GM12878 (cell line): ENCODE results near the gene ABL1. TPM values are rescaled to one million over a fixed set of nuclear protein-coding genes. Genes with fewer than 3 reads are reported as not detected.

Experiments used
- ATAC-seq: fragments of 200-7000 bp; cut with Tn5 transposase; 3 replicates; pipeline ENCODE4 v1.9.1; 2020; ENCODE audit warnings: mild to moderate bottlenecking, moderate library complexity
- BruUV-seq: library from RNA; stranded (reverse); fragments of 400-500 nt; replicated peaks from 2 replicates; lab custom pipeline; 2021; lab: Mats Ljungman, UMichigan
- CTCF ChIA-PET: fragments of 300-600 bp; sonication (Branson Sonifier 250); formaldehyde crosslinking; extraction: SDS; loops from one replicate; lab custom pipeline; 2021; ENCODE audit warnings: inconsistent platforms; lab: Yijun Ruan, JAX
- POLR2A ChIA-PET: fragments of 350-600 bp; formaldehyde crosslinking; extraction: SDS; loops from one replicate; lab custom pipeline; 2021; ENCODE audit warnings: inconsistent platforms; lab: Charles Lee
- RAD21 ChIA-PET: fragments of 300-600 bp; sonication (Branson Sonifier 250); formaldehyde crosslinking; loops from one replicate; lab custom pipeline; 2023; ENCODE audit warnings: antibody characterized with exemption; ENCODE audit not compliant: unreplicated experiment; lab: Charles Lee
- SMC1A ChIA-PET: fragments of 300-600 bp; sonication (Branson Sonifier 250); formaldehyde crosslinking; loops from one replicate; lab custom pipeline; 2023; ENCODE audit not compliant: unreplicated experiment, uncharacterized antibody; lab: Charles Lee
- DNase-seq: peaks from one replicate; pipeline ENCODE4 v3.0.0-alpha.2; 2011; ENCODE audit warnings: low read depth, low spot score
- FAIRE-seq: peaks from 3 replicates; lab custom pipeline; 2011; peaks lifted over from hg19 to GRCh38; lab: Jason Lieb, UNC
- H2AFZ ChIP-seq: 2 replicates; pipeline ENCODE4 v1.6.0; 2011; ENCODE audit warnings: low read depth, low read length, control low read depth; ENCODE audit not compliant: control insufficient read depth
- H3K27ac ChIP-seq: 2 replicates; pipeline ENCODE4 v1.5.1; 2011; ENCODE audit warnings: control low read depth; ENCODE audit not compliant: control insufficient read depth, insufficient read depth
- H3K27me3 ChIP-seq, 2 experiments: replicated peaks in 1 of 2; 2 replicates each; pipeline versions ENCODE4 v1.6.0 to v1.6.1; 2011; ENCODE audit warnings: low read length in 1 of 2; ENCODE audit not compliant: control insufficient read depth in 2 of 2, insufficient read depth in 2 of 2
- H3K36me3 ChIP-seq, 2 experiments: 2 replicates each; pipeline ENCODE4 v1.5.1; 2011; ENCODE audit warnings: low read length in 1 of 2; ENCODE audit not compliant: control insufficient read depth in 2 of 2, insufficient read depth in 2 of 2
- H3K4me1 ChIP-seq: 2 replicates; pipeline ENCODE4 v1.6.1; 2011; ENCODE audit warnings: mild to moderate bottlenecking, low read length, moderate library complexity, mixed read lengths; ENCODE audit not compliant: control insufficient read depth, insufficient read depth
- H3K4me2 ChIP-seq: 2 replicates; pipeline ENCODE4 v1.6.0; 2011; ENCODE audit warnings: control low read depth; ENCODE audit not compliant: control insufficient read depth, insufficient read depth
- H3K4me3 ChIP-seq: fragments of 200-600 bp; sonication (generic); 2 replicates; pipeline ENCODE4 v1.5.1; 2016
- H3K79me2 ChIP-seq: 2 replicates; pipeline ENCODE4 v1.6.0; 2011; ENCODE audit warnings: low read length; ENCODE audit not compliant: control insufficient read depth, insufficient read depth
- H3K9ac ChIP-seq: 2 replicates; pipeline ENCODE4 v1.8.0; 2011; ENCODE audit warnings: low read length, control low read depth, mixed read lengths; ENCODE audit not compliant: control insufficient read depth, insufficient read depth
- H3K9me3 ChIP-seq: replicated peaks from 3 replicates; pipeline ENCODE4 v1.5.1; 2011; ENCODE audit warnings: mild to moderate bottlenecking, low read length; ENCODE audit not compliant: control insufficient read depth, insufficient read depth
- H4K20me1 ChIP-seq: 2 replicates; pipeline ENCODE4 v1.6.0; 2011; ENCODE audit not compliant: control insufficient read depth, insufficient read depth
- BCL11A ChIP-seq: IDR thresholded peaks from 2 replicates; pipeline ENCODE4 v1.6.1; 2011; ENCODE audit warnings: low read depth, low read length
- CBX3 ChIP-seq: fragments of 200-600 bp; sonication (generic); IDR thresholded peaks from 2 replicates; pipeline ENCODE4 v1.6.1; 2016; ENCODE audit warnings: low read depth, borderline replicate concordance
- CHD4 ChIP-seq: fragments of 200-600 bp; sonication (generic); IDR thresholded peaks from 2 replicates; pipeline ENCODE4 v1.6.1; 2016; ENCODE audit warnings: mild to moderate bottlenecking
- FOXK2 ChIP-seq: fragments of 450-650 bp; IDR thresholded peaks from 2 replicates; pipeline ENCODE4 v1.6.1; 2017; ENCODE audit warnings: mild to moderate bottlenecking, moderate library complexity
- HDGF ChIP-seq: fragments of 450-650 bp; IDR thresholded peaks from 2 replicates; pipeline ENCODE4 v1.6.1; 2016; ENCODE audit warnings: antibody characterized with exemption
- LARP7 ChIP-seq: fragments of 450-650 bp; IDR thresholded peaks from 2 replicates; pipeline ENCODE4 v1.6.1; 2017; ENCODE audit warnings: mild to moderate bottlenecking
- NFYA ChIP-seq: IDR thresholded peaks from 2 replicates; pipeline ENCODE4 v1.6.1; 2011; ENCODE audit warnings: low read depth, mild to moderate bottlenecking, low read length, improper control_type of control experiment, borderline replicate concordance
- NR2F1 ChIP-seq: fragments of 450-650 bp; conservative IDR thresholded peaks from 2 replicates; pipeline ENCODE4 v1.6.1; 2017; ENCODE audit warnings: mild to moderate bottlenecking
- RAD51 ChIP-seq: fragments of 450-650 bp; IDR thresholded peaks from 2 replicates; pipeline ENCODE4 v1.6.1; 2016; ENCODE audit warnings: moderate library complexity, mild to moderate bottlenecking, inconsistent platforms
- SMARCA5 ChIP-seq: fragments of 450-650 bp; IDR thresholded peaks from 2 replicates; pipeline ENCODE4 v1.6.1; 2017; ENCODE audit warnings: mild to moderate bottlenecking
- SPI1 ChIP-seq: IDR thresholded peaks from 2 replicates; pipeline ENCODE4 v1.6.1; 2011; ENCODE audit warnings: low read depth, mild to moderate bottlenecking, low read length, moderate library complexity, borderline replicate concordance; ENCODE audit not compliant: insufficient read depth
- TAF1 ChIP-seq: IDR thresholded peaks from 2 replicates; pipeline ENCODE4 v1.6.1; 2011; ENCODE audit warnings: mild to moderate bottlenecking, low read depth, low read length, borderline replicate concordance
- TCF7 ChIP-seq: IDR thresholded peaks from 2 replicates; pipeline ENCODE4 v1.6.1; 2014; ENCODE audit warnings: antibody characterized with exemption, borderline replicate concordance
- ZNF24 ChIP-seq: fragments of 450-650 bp; IDR thresholded peaks from 2 replicates; pipeline ENCODE4 v1.6.1; 2017; ENCODE audit warnings: antibody characterized with exemption, mild to moderate bottlenecking
- WGBS: methylation state at CpG from one replicate; pipeline ENCODE4 v1.1.6; 2016; ENCODE audit warnings: low lambda C conversion rate; ENCODE audit not compliant: insufficient replicate concordance, insufficient coverage; ENCODE audit errors: missing lambda C conversion rate; 5-methylcytosine and 5-hydroxymethylcytosine counted together
- in situ Hi-C: fragments of 300-500 bp; cut with MboI; formaldehyde crosslinking; loops from 9 replicates; pipeline ENCODE4 v1.14.3; 2018; ENCODE audit warnings: mixed read lengths
- intact Hi-C: fragments of 100-400 bp; cut with micrococcal nuclease; formaldehyde crosslinking; loops from one replicate; pipeline ENCODE4 v1.14.2; 2022; ENCODE audit not compliant: unreplicated experiment
- polyA plus RNA-seq, 11 experiments: library from polyadenylated mRNA; depleted of rRNA in 4 of 11; unstranded in 6 of 11; stranded (reverse) in 5 of 11; fragments of >200 nt; fragmentation: Nextera tagmentation in 4 of 11; fragmentation: Illumina TruSeq in 1 of 11; extraction: Ambion mirVana in 4 of 11; extraction: Trizol in 1 of 11; gene quantifications; 1 replicate in 1 of 11; 2 replicates in 10 of 11; pipeline versions ENCODE4 v1.2.1 to v1.2.3, GENCODE V29; 2011 to 2016; ENCODE audit warnings: inconsistent platforms in 2 of 11, missing spikeins in 2 of 11, low read depth in 1 of 11
- total RNA-seq, 4 experiments: library from RNA; depleted of rRNA in 3 of 4; stranded (reverse); fragments of >200 nt in 3 of 4; fragmentation: Illumina TruSeq in 1 of 4; extraction: Trizol in 1 of 4; gene quantifications; 2 replicates each; pipeline versions ENCODE4 v1.2.1 to v1.2.3, GENCODE V29; 2013 to 2021
- TF ChIP-seq, protein P1 (sequence below): IDR thresholded peaks from 2 replicates; pipeline ENCODE4 v1.6.1; 2012; ENCODE audit warnings: improper control_type of control experiment, low read depth, low read length; ENCODE audit not compliant: insufficient replicate concordance

Gene ABL1
- total and polyA plus RNA-seq, 10 of the 15 experiments (the other 5 are each of a cell fraction or from before 2014, with no cell fraction given), result 0.79 to 51.5 (median 16.3) TPM

DNA sequence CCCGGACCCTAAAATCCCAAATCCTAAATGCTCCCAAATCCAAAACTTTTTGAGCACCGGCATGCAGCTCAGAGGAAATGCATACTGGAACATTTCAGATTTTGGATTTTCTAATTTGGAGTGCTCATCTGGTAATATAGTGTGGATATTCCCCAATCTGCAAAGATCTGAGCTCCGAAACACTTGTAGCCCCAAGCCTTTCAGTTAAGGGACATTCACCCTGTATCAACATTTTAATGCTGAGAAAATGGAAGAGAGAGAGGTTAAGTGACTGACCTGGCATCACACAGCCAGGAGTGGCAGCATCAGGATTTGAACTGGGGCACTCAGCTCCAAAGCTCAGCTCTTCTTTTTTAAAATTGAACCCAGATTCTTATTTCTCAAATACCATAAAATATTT is 30.9 kb downstream of the ABL1 start:
- intact Hi-C loops (loop anchor here (1.0 kb wide), 3 partner anchors 75 to 180 kb away; no protein-coding TSS in a partner anchor), in situ Hi-C loops (loop anchor here (5.0 to 10.0 kb wide), 3 partner anchors 76 to 411 kb away; no protein-coding TSS in a partner anchor)
- Histone ChIP-seq H3K4me1 (peaks cover 14% of the 10 kb centered on the region), H3K36me3 (peaks cover 8 to 23% of the 10 kb centered on the region in 2 experiments; a peak in 3 of 4 replicates), H3K4me2 (no peak overlapping the region), H4K20me1 (peaks cover 5% of the 10 kb centered on the region; the same call in 1 of the 2 replicates), H3K4me3 (no peak overlapping the region), H3K27ac (no peak overlapping the region), H3K9me3 (no peaks in the 10 kb centered on the region), H2AFZ (no peak overlapping the region), H3K27me3 (no peaks in the 10 kb centered on the region), H3K9ac (no peak overlapping the region), H3K79me2 (no peaks in the 10 kb centered on the region)
- ATAC-seq (no peak), FAIRE-seq (no peak), DNase-seq (no peak)
- SMC1A ChIA-PET, result interaction anchor here (0.6 to 2.7 kb wide), 17 partner anchors 15 to 1240 kb away, joined by 3 to 25 read pairs (median 5); partner anchors contain the start of gene EXOSC2
- POLR2A ChIA-PET, result interaction anchor here (0.6 to 0.7 kb wide), 2 partner anchors 134 to 663 kb away, joined by 5 to 9 read pairs; no protein-coding TSS in a partner anchor
- BruUV-seq, result no TSS peak
- TF ChIP-seq ZNF24, result no peak
- TF ChIP-seq CHD4, result no peak
- TF ChIP-seq, protein P1, sequence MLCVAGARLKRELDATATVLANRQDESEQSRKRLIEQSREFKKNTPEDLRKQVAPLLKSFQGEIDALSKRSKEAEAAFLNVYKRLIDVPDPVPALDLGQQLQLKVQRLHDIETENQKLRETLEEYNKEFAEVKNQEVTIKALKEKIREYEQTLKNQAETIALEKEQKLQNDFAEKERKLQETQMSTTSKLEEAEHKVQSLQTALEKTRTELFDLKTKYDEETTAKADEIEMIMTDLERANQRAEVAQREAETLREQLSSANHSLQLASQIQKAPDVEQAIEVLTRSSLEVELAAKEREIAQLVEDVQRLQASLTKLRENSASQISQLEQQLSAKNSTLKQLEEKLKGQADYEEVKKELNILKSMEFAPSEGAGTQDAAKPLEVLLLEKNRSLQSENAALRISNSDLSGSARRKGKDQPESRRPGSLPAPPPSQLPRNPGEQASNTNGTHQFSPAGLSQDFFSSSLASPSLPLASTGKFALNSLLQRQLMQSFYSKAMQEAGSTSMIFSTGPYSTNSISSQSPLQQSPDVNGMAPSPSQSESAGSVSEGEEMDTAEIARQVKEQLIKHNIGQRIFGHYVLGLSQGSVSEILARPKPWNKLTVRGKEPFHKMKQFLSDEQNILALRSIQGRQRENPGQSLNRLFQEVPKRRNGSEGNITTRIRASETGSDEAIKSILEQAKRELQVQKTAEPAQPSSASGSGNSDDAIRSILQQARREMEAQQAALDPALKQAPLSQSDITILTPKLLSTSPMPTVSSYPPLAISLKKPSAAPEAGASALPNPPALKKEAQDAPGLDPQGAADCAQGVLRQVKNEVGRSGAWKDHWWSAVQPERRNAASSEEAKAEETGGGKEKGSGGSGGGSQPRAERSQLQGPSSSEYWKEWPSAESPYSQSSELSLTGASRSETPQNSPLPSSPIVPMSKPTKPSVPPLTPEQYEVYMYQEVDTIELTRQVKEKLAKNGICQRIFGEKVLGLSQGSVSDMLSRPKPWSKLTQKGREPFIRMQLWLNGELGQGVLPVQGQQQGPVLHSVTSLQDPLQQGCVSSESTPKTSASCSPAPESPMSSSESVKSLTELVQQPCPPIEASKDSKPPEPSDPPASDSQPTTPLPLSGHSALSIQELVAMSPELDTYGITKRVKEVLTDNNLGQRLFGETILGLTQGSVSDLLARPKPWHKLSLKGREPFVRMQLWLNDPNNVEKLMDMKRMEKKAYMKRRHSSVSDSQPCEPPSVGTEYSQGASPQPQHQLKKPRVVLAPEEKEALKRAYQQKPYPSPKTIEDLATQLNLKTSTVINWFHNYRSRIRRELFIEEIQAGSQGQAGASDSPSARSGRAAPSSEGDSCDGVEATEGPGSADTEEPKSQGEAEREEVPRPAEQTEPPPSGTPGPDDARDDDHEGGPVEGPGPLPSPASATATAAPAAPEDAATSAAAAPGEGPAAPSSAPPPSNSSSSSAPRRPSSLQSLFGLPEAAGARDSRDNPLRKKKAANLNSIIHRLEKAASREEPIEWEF, result no peak
- no peak for TF ChIP-seq SMARCA5
- TF ChIP-seq NR2F1, result no peak
- TF ChIP-seq TCF7, result no peak
- no peak for TF ChIP-seq RAD51
- TF ChIP-seq HDGF, result no peak
- TF ChIP-seq LARP7, result no peak
- no peak for TF ChIP-seq TAF1
- TF ChIP-seq NFYA, result no peak
- TF ChIP-seq CBX3, result no peak
- no peak for TF ChIP-seq FOXK2
- TF ChIP-seq BCL11A, result no peak
- TF ChIP-seq SPI1, result no peak
- RAD21 ChIA-PET, result interaction anchor here (0.7 to 4.6 kb wide), 9 partner anchors 20 to 458 kb away, joined by 3 to 28 read pairs (median 6); no protein-coding TSS in a partner anchor
- WGBS, result 97% methylated on average over 3 of the region's 3 CpGs
- CTCF ChIA-PET, result interaction anchor here (0.7 to 11.0 kb wide), 30 partner anchors 8 to 180 kb away, joined by 3 to 267 read pairs (median 4); partner anchors contain the start of gene EXOSC2
